Right kidney (tissue), 9 donors: ENCODE data around the gene EN1.

Experiments used
- DNase-seq: peaks from one replicate; pipeline ENCODE4 v3.0.0-alpha.2; 2016
- long read RNA-seq, 8 donors: transcript quantifications; one replicate each; lab custom pipeline, GENCODE V29; 2026

EN1 gene
- long read RNA-seq, donor 1 = 0 reads
- long read RNA-seq, donor 2 = 0 reads
- long read RNA-seq, donor 3 = 0 reads
- long read RNA-seq, donor 4 = 0 reads
- long read RNA-seq, donor 5 = 0 reads
- long read RNA-seq, donor 6 = 0 reads
- long read RNA-seq, donor 7 = 0 reads
- long read RNA-seq, donor 8 = 0 reads

GRCh38 chr2:118846953-118847761 lies at the start of gene EN1:
TSS of gene EN1 (minus strand) at chr2:118847648. CDS start at chr2:118847167, 481 bp downstream.
- DNase-seq = peak; percentile 32

- DNase-seq = no peak
These were observed 45.7 kb upstream of the EN1 start for GRCh38 chr2:118893100-118893499.

- no peak for DNase-seq
These were observed 42.5 kb upstream of the EN1 start for GRCh38 chr2:118889995-118890394.

- DNase-seq = no peak
These were observed 36.3 kb upstream of the EN1 start for GRCh38 chr2:118883792-118884191.

- DNase-seq = peak; percentile 36
These were observed 35.4 kb upstream of the EN1 start for GRCh38 chr2:118882693-118883336.

GRCh38 chr2:118881490-118882129 lies 34.2 kb upstream of the EN1 start:
- peak; percentile 31 for DNase-seq

GRCh38 chr2:118880501-118880900 lies 33.1 kb upstream of the EN1 start:
- DNase-seq = no peak

- DNase-seq = no peak
These were observed 31.2 kb upstream of the EN1 start for GRCh38 chr2:118878531-118879149.

- no peak for DNase-seq
These were observed 27.9 kb upstream of the EN1 start for GRCh38 chr2:118875318-118875717.

GRCh38 chr2:118874324-118874723 lies 26.9 kb upstream of the EN1 start:
- no peak for DNase-seq

GRCh38 chr2:118865106-118865505 lies 17.7 kb upstream of the EN1 start:
- DNase-seq = peak; percentile 26

GRCh38 chr2:118864207-118864606 lies 16.8 kb upstream of the EN1 start:
- DNase-seq = no peak

- no peak for DNase-seq
These were observed 14.3 kb upstream of the EN1 start for GRCh38 chr2:118861731-118862130.

- DNase-seq = no peak
These were observed 13.8 kb upstream of the EN1 start for GRCh38 chr2:118861242-118861641.

GRCh38 chr2:118860506-118860905 lies 13.1 kb upstream of the EN1 start:
- DNase-seq = no peak

GRCh38 chr2:118859157-118859770 lies 11.8 kb upstream of the EN1 start:
- DNase-seq = no peak

- DNase-seq = peak; percentile 39
These were observed 11.2 kb upstream of the EN1 start for GRCh38 chr2:118858485-118859156.

- DNase-seq = peak; percentile 52
These were observed 10.4 kb upstream of the EN1 start for GRCh38 chr2:118857677-118858484.

- DNase-seq = peak; percentile 64
These were observed 9.7 kb upstream of the EN1 start for GRCh38 chr2:118856978-118857676.
